Tibial artery (tissue), 4 donors: ENCODE results near the gene ZBTB14.

Source experiments
- DNase-seq, 2 donors: peaks; one replicate each; pipeline ENCODE4 v3.0.0-alpha.2; 2019
- H3K27ac ChIP-seq, 2 donors: fragments of 200-600 bp; sonication (generic) in 1 of 2; 1 replicate in 1 of 2; 2 replicates in 1 of 2; pipeline ENCODE4 v1.5.1; 2018 to 2019; ENCODE audit warnings: mild to moderate bottlenecking in 1 of 2
- H3K27me3 ChIP-seq, 2 donors: fragments of 200-600 bp; sonication (generic) in 1 of 2; one replicate each; pipeline versions ENCODE4 v1.5.1 to v1.6.0; 2016 to 2019
- H3K36me3 ChIP-seq, 3 donors: fragments of 200-600 bp; sonication (generic) in 2 of 3; one replicate each; pipeline ENCODE4 v1.5.1; 2016 to 2019; ENCODE audit warnings: mild to moderate bottlenecking in 2 of 3
- H3K4me1 ChIP-seq, 4 donors: fragments of 200-600 bp; sonication (generic) in 2 of 4; 1 replicate in 3 of 4; 2 replicates in 1 of 4; pipeline ENCODE4 v1.5.1; 2016 to 2019
- H3K4me3 ChIP-seq, 2 donors: fragments of 200-600 bp; sonication (generic) in 1 of 2; 1 replicate in 1 of 2; 2 replicates in 1 of 2; pipeline ENCODE4 v1.5.1; 2018 to 2019; ENCODE audit warnings: mild to moderate bottlenecking in 2 of 2
- H3K9me3 ChIP-seq, 3 donors: fragments of 200-600 bp; sonication (generic) in 1 of 3; one replicate each; pipeline ENCODE4 v1.5.1; 2016 to 2019
- CTCF ChIP-seq, 2 experiments: fragments of 200-600 bp in 1 of 2; fragments of 450-650 bp in 1 of 2; IDR thresholded peaks; one replicate each; pipeline ENCODE4 v1.5.1; 2017 to 2019; ENCODE audit warnings: antibody characterized with exemption in 2 of 2, mild to moderate bottlenecking in 1 of 2, moderate library complexity in 1 of 2
- intact Hi-C: fragments of 100-400 bp; cut with DNase I; formaldehyde crosslinking; loops from one replicate; pipeline ENCODE4 v1.15.0; 2023; ENCODE audit warnings: low total_unique reads

Gene ZBTB14

GRCh38 chr18:5315838-5316237 is 20.3 kb upstream of the ZBTB14 start:
- no peak for TF ChIP-seq CTCF (IDR thresholded peaks at IDR 0.05)
- Histone ChIP-seq H3K4me1 (no peaks in the 10 kb centered on the region), H3K9me3 (no peaks in the 10 kb centered on the region), H3K27ac (no peak overlapping the region), H3K4me3 (no peak overlapping the region), H3K27me3 (no peaks in the 10 kb centered on the region), H3K36me3 (no peaks in the 10 kb centered on the region)
- DNase-seq, result no peak
- intact Hi-C loops, result no loop called here

- no peaks in the 10 kb centered on the region for H3K9me3 ChIP-seq
- TF ChIP-seq CTCF (IDR thresholded peaks at IDR 0.05), result no peak
- intact Hi-C loops, result no loop called here
- no peaks in the 10 kb centered on the region for H3K27me3 ChIP-seq
- H3K27ac ChIP-seq, result no peak overlapping the region
- H3K36me3 ChIP-seq, result no peaks in the 10 kb centered on the region
- no peak overlapping the region for H3K4me3 ChIP-seq
- H3K4me1 ChIP-seq, result no peaks in the 10 kb centered on the region
- DNase-seq, result no peak
These were observed 15.9 kb upstream of the ZBTB14 start for GRCh38 chr18:5311301-5311989.

GRCh38 chr18:5309888-5310470 is 14.5 kb upstream of the ZBTB14 start:
- intact Hi-C loops, result no loop called here
- no peak for DNase-seq
- no peaks in the 10 kb centered on the region for H3K36me3 ChIP-seq
- no peak for TF ChIP-seq CTCF (IDR thresholded peaks at IDR 0.05)
- peak overlapping the region in 1 of 2 donors; percentile 18 for H3K4me3 ChIP-seq
- H3K4me1 ChIP-seq, result no peaks in the 10 kb centered on the region
- H3K9me3 ChIP-seq, result no peaks in the 10 kb centered on the region
- H3K27me3 ChIP-seq, result no peaks in the 10 kb centered on the region
- H3K27ac ChIP-seq, result no peak overlapping the region

GRCh38 chr18:5305835-5306234 is 10.3 kb upstream of the ZBTB14 start:
- no peak overlapping the region for H3K4me3 ChIP-seq
- intact Hi-C loops, result no loop called here
- no peaks in the 10 kb centered on the region for H3K4me1 ChIP-seq
- H3K27me3 ChIP-seq, result no peaks in the 10 kb centered on the region
- H3K9me3 ChIP-seq, result no peaks in the 10 kb centered on the region
- DNase-seq, result no peak
- no peak for TF ChIP-seq CTCF (IDR thresholded peaks at IDR 0.05)
- H3K27ac ChIP-seq, result no peak overlapping the region
- H3K36me3 ChIP-seq, result no peaks in the 10 kb centered on the region

- intact Hi-C loops, result no loop called here
These were observed 8.7 kb upstream of the ZBTB14 start for GRCh38 chr18:5304232-5304631.

More at GRCh38 chr18:5304232-5304631, 8.7 kb upstream of the ZBTB14 start:
- Histone ChIP-seq H3K4me3 (no peak overlapping the region), H3K27ac (no peak overlapping the region), H3K4me1 (no peaks in the 10 kb centered on the region), H3K27me3 (no peaks in the 10 kb centered on the region), H3K36me3 (no peaks in the 10 kb centered on the region), H3K9me3 (no peaks in the 10 kb centered on the region)
- no peak for DNase-seq
- TF ChIP-seq CTCF (IDR thresholded peaks at IDR 0.05), result no peak
